Endothelial cell of umbilical vein (primary cell): Measurements from ENCODE around the gene CHRM1. TPM values are rescaled to one million over a fixed set of nuclear protein-coding genes. Genes with fewer than 3 reads are reported as not detected.

Experiments used
- BruUV-seq: library from RNA; stranded (reverse); fragments of 400-500 nt; replicated peaks from 2 replicates; lab custom pipeline; 2021; lab: Mats Ljungman, UMichigan
- CTCF ChIA-PET: fragments of 300-600, 350-600 bp; sonication (Branson Sonifier 250); formaldehyde crosslinking; loops from one replicate; lab custom pipeline; 2021; ENCODE audit warnings: antibody characterized with exemption, inconsistent platforms; lab: Charles Lee
- POLR2A ChIA-PET: fragments of 300-600, 350-600 bp; sonication (Branson Sonifier 250); formaldehyde crosslinking; loops from one replicate; lab custom pipeline; 2021; ENCODE audit warnings: antibody characterized with exemption, inconsistent platforms; lab: Charles Lee
- DNase-seq: peaks from one replicate; pipeline ENCODE4 v3.0.0-alpha.2; 2011; ENCODE audit warnings: low read depth, low spot score
- FAIRE-seq: peaks from 2 replicates; lab custom pipeline; 2011; peaks lifted over from hg19 to GRCh38; lab: Jason Lieb, UNC
- H2AFZ ChIP-seq: 2 replicates; pipeline ENCODE4 v1.6.0; 2012; ENCODE audit warnings: low read depth, low read length, control low read depth, inconsistent platforms
- H3K27ac ChIP-seq: 2 replicates; pipeline ENCODE4 v1.5.1; 2011; ENCODE audit warnings: low read depth, mild to moderate bottlenecking, control low read depth, low read length, moderate library complexity; ENCODE audit not compliant: insufficient read depth
- H3K27me3 ChIP-seq, 2 experiments: 2 replicates each; pipeline versions ENCODE4 v1.6.0 to v1.6.1; 2011; ENCODE audit warnings: low read length in 2 of 2, mixed read lengths in 1 of 2; ENCODE audit not compliant: control insufficient read depth in 2 of 2, insufficient read depth in 2 of 2
- H3K36me3 ChIP-seq, 2 experiments: 2 replicates in 1 of 2; 3 replicates in 1 of 2; pipeline ENCODE4 v1.5.1; 2011; ENCODE audit warnings: low read length in 2 of 2, mild to moderate bottlenecking in 1 of 2, moderate library complexity in 1 of 2; ENCODE audit not compliant: control insufficient read depth in 2 of 2, insufficient read depth in 2 of 2; ENCODE audit errors: extremely low read depth in 1 of 2
- H3K4me1 ChIP-seq: 3 replicates; pipeline ENCODE4 v1.5.1; 2011; ENCODE audit warnings: mild to moderate bottlenecking, low read length; ENCODE audit not compliant: control insufficient read depth, insufficient read depth; ENCODE audit errors: extremely low read depth
- H3K4me2 ChIP-seq: 2 replicates; pipeline ENCODE4 v1.6.1; 2011; ENCODE audit warnings: low read length, control low read depth, mixed read lengths; ENCODE audit not compliant: insufficient read depth
- H3K4me3 ChIP-seq, 3 experiments: fragments of 200-600 bp in 1 of 3; sonication (generic), shearing (Covaris generic) in 1 of 3; replicated peaks in 1 of 3; 2 replicates each; pipeline ENCODE4 v1.5.1; 2011 to 2016; ENCODE audit warnings: control low read depth in 3 of 3, low read length in 3 of 3, mild to moderate bottlenecking in 2 of 3, inconsistent platforms in 1 of 3, low read depth in 1 of 3, moderate library complexity in 1 of 3; ENCODE audit not compliant: insufficient read depth in 1 of 3
- H3K79me2 ChIP-seq: 2 replicates; pipeline ENCODE4 v1.6.0; 2012; ENCODE audit warnings: low read length, inconsistent platforms; ENCODE audit not compliant: control insufficient read depth, insufficient read depth
- H3K9ac ChIP-seq: replicated peaks from 2 replicates; pipeline ENCODE3; 2011; ENCODE audit warnings: low read length, control low read depth; ENCODE audit not compliant: insufficient read depth; ENCODE audit errors: extremely low read depth
- H3K9me1 ChIP-seq: replicated peaks from 3 replicates; pipeline ENCODE4 v1.6.0; 2011; ENCODE audit warnings: mild to moderate bottlenecking, low read length; ENCODE audit not compliant: control insufficient read depth, insufficient read depth; ENCODE audit errors: extremely low read depth
- H3K9me3 ChIP-seq: replicated peaks from 2 replicates; pipeline ENCODE4 v1.5.1; 2012; ENCODE audit warnings: low read length, inconsistent platforms; ENCODE audit not compliant: control insufficient read depth, insufficient read depth
- H4K20me1 ChIP-seq: replicated peaks from 2 replicates; pipeline ENCODE3; 2011; ENCODE audit warnings: mild to moderate bottlenecking, low read length; ENCODE audit not compliant: control insufficient read depth, insufficient read depth; ENCODE audit errors: extremely low read depth
- EZH2 ChIP-seq: IDR thresholded peaks from 2 replicates; pipeline ENCODE4 v1.6.1; 2012; ENCODE audit warnings: borderline replicate concordance, low read depth, mild to moderate bottlenecking, moderate library complexity, low read length, inconsistent platforms; ENCODE audit not compliant: severe bottlenecking
- FOS ChIP-seq: IDR thresholded peaks from 2 replicates; pipeline ENCODE4 v1.6.1; 2011; ENCODE audit warnings: mild to moderate bottlenecking, low read length, moderate library complexity, borderline replicate concordance; ENCODE audit not compliant: insufficient read depth
- GATA2 ChIP-seq: IDR thresholded peaks from 2 replicates; pipeline ENCODE4 v1.7.0; 2011; ENCODE audit warnings: low read depth, mild to moderate bottlenecking, moderate library complexity, mixed read lengths, low read length; ENCODE audit not compliant: insufficient read length, insufficient read depth
- JUN ChIP-seq: IDR thresholded peaks from 2 replicates; pipeline ENCODE4 v1.6.1; 2011; ENCODE audit warnings: borderline replicate concordance, low read depth; ENCODE audit not compliant: insufficient read length, insufficient read depth
- MAX ChIP-seq: IDR thresholded peaks from 2 replicates; pipeline ENCODE4 v1.6.1; 2011; ENCODE audit not compliant: insufficient read depth, insufficient read length
- MYC ChIP-seq: IDR thresholded peaks from one replicate; pipeline ENCODE4 v1.6.1; 2011; ENCODE audit warnings: mild to moderate bottlenecking, low read depth, low read length
- POLR2A ChIP-seq: IDR thresholded peaks from 2 replicates; pipeline ENCODE4 v1.6.1; 2012; ENCODE audit warnings: low read depth, mild to moderate bottlenecking, control low read depth, low read length
- POLR2AphosphoS5 ChIP-seq: IDR thresholded peaks from 2 replicates; pipeline ENCODE4 v1.6.1; 2012; ENCODE audit warnings: low read depth, mild to moderate bottlenecking, control low read depth, low read length, moderate library complexity; ENCODE audit not compliant: insufficient read depth
- dilution Hi-C: fragments of 300-500 bp; cut with MboI; formaldehyde crosslinking; loops from one replicate; pipeline ENCODE4 v1.15.0; 2019; ENCODE audit warnings: low sequenced_read_pairs; ENCODE audit not compliant: extremely low pct_ligation_motif_present
- intact Hi-C: fragments of 100-400 bp; cut with micrococcal nuclease; formaldehyde crosslinking; loops from one replicate; pipeline ENCODE4 v1.10.0; 2022
- polyA plus RNA-seq, 4 experiments: library from polyadenylated mRNA; depleted of rRNA in 3 of 4; stranded (reverse) in 3 of 4; unstranded in 1 of 4; fragments of >200 nt; gene quantifications; 2 replicates each; pipeline versions ENCODE4 v1.2.1 to v1.2.3, GENCODE V29; 2011 to 2012; ENCODE audit warnings: missing spikeins in 1 of 4
- total RNA-seq: library from RNA; stranded (reverse); gene quantifications from 2 replicates; pipeline ENCODE4 v1.2.3, GENCODE V29; 2021
- TF ChIP-seq, protein P1 (sequence below), 2 donors: IDR thresholded peaks; 1 replicate in 1 of 2; 2 replicates in 1 of 2; pipeline ENCODE4 v1.5.1; 2011; ENCODE audit warnings: low read length in 2 of 2, mild to moderate bottlenecking in 2 of 2, moderate library complexity in 2 of 2, control low read depth in 1 of 2, inconsistent platforms in 1 of 2, low read depth in 1 of 2; ENCODE audit not compliant: insufficient read depth in 1 of 2; ENCODE audit errors: extremely low read depth in 1 of 2

The CHRM1 gene
- total and polyA plus RNA-seq, 2 donors (not counting 3 experiments of a cell fraction or from before 2014, with no cell fraction given): not detected

DNA sequence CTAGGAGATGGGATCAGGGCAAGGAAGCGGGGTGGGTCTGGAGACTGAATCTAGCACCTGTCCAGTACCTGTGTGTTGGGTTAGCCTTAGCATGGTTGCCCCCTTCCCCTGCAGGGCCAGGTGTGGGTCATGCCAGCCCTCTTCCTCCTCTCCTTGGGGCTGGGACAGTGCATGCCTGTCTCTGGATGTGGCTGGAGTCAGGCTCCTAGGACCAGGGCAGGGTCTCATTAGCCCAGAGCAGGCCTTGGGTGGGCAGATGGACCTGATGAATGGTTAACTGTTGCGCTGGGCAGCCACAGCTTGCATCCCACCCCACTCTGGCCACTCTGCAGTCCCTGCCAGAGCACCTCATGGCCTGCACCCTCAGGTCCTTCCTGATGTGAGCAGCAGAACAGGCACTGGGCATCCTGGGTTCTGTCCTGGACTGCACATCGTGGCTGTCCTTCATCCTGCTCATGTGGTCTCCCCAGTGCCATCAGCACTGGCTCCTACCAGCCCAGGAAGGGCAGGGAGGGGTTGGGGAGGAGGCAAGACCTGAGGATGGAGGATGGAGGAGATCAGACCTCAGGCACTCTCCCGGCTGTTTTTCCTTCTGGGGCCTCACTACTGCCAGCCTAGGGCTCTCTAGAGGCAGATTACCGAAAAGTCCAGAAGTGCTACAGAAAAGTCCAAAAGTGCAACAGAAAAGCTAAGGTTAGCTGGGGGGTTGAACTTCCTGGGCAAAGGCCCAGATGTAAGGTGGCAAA, 12.8 kb upstream of the CHRM1 start:
- no peak for DNase-seq
- no peak for FAIRE-seq
- Histone ChIP-seq H4K20me1 (no peaks in the 10 kb centered on the region), H3K4me3 (no peak overlapping the region), H3K4me1 (no peaks in the 10 kb centered on the region), H3K27me3 (peaks cover 0 to 2% of the 10 kb centered on the region in 2 experiments), H3K79me2 (no peaks in the 10 kb centered on the region), H3K27ac (no peak overlapping the region), H3K4me2 (no peak overlapping the region), H3K36me3 (no peaks in the 10 kb centered on the region), H2AFZ (no peak overlapping the region), H3K9me1 (no peaks in the 10 kb centered on the region), H3K9ac (no peak overlapping the region), H3K9me3 (no peaks in the 10 kb centered on the region)
- POLR2A ChIA-PET: no interaction called here
- CTCF ChIA-PET: no interaction called here
- intact Hi-C loops (no loop called here), dilution Hi-C loops (no loop called here)
- no TSS peak for BruUV-seq
- TF ChIP-seq POLR2A (no peak), GATA2 (no peak), EZH2 (no peak), POLR2AphosphoS5 (no peak), MAX (no peak), JUN (no peak), MYC (no peak), FOS (no peak)
- TF ChIP-seq, protein P1, sequence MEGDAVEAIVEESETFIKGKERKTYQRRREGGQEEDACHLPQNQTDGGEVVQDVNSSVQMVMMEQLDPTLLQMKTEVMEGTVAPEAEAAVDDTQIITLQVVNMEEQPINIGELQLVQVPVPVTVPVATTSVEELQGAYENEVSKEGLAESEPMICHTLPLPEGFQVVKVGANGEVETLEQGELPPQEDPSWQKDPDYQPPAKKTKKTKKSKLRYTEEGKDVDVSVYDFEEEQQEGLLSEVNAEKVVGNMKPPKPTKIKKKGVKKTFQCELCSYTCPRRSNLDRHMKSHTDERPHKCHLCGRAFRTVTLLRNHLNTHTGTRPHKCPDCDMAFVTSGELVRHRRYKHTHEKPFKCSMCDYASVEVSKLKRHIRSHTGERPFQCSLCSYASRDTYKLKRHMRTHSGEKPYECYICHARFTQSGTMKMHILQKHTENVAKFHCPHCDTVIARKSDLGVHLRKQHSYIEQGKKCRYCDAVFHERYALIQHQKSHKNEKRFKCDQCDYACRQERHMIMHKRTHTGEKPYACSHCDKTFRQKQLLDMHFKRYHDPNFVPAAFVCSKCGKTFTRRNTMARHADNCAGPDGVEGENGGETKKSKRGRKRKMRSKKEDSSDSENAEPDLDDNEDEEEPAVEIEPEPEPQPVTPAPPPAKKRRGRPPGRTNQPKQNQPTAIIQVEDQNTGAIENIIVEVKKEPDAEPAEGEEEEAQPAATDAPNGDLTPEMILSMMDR (IDR thresholded peaks at IDR 0.05; ENCODE audit: extremely low read depth in 1 of 2, insufficient read depth in 1 of 2, low read depth in 1 of 2, low read length in 2 of 2): no peak
